Adrenal gland (tissue), 12 donors: ENCODE measurements around the gene CCL17. TPM values are rescaled to one million over a fixed set of nuclear protein-coding genes. Genes with fewer than 3 reads are reported as not detected.

Experiments used
- DNase-seq, 7 donors: peaks; one replicate each; pipeline ENCODE4 v3.0.0-alpha.2; 2019 to 2020
- H3K27ac ChIP-seq, 5 donors: fragments of 200-600 bp; sonication (generic) in 4 of 5; 1 replicate in 3 of 5; 2 replicates in 2 of 5; pipeline versions ENCODE4 v1.5.1 to v1.8.0; 2016 to 2020; ENCODE audit warnings: mild to moderate bottlenecking in 1 of 5
- H3K27me3 ChIP-seq: fragments of 200-600 bp; 2 replicates; pipeline ENCODE4 v1.8.0; 2021
- H3K36me3 ChIP-seq, 2 donors: fragments of 200-600 bp; replicated peaks in 1 of 2; 1 replicate in 1 of 2; 2 replicates in 1 of 2; pipeline versions ENCODE4 v1.5.1 to v1.8.0; 2018 to 2022
- H3K4me1 ChIP-seq, 2 donors: fragments of 200-600 bp; replicated peaks in 1 of 2; 1 replicate in 1 of 2; 2 replicates in 1 of 2; pipeline versions ENCODE4 v1.5.1 to v1.8.0; 2018 to 2021
- H3K4me3 ChIP-seq, 4 donors: fragments of 200-600 bp; sonication (generic) in 3 of 4; one replicate each; pipeline ENCODE4 v1.5.1; 2016 to 2018
- H3K9me3 ChIP-seq, 3 donors: fragments of 200-600 bp; sonication (generic) in 1 of 3; replicated peaks in 1 of 3; 1 replicate in 2 of 3; 2 replicates in 1 of 3; pipeline versions ENCODE4 v1.5.1 to v1.8.0; 2016 to 2021
- POLR2A ChIP-seq, 2 donors: fragments of 450-650 bp; IDR thresholded peaks; one replicate each; pipeline ENCODE4 v1.6.1; 2017; ENCODE audit warnings: antibody characterized with exemption in 2 of 2, mild to moderate bottlenecking in 2 of 2, moderate library complexity in 1 of 2
- WGBS, 4 donors: extraction: QIAGEN DNeasy Blood & Tissue Kit in 2 of 4; methylation state at CpG; one replicate each; pipeline versions ENCODE4 v1.1.5 to v1.1.7; 2013 to 2017; 5-methylcytosine and 5-hydroxymethylcytosine counted together
- intact Hi-C, 2 donors: fragments of 100-400 bp; cut with DNase I; formaldehyde crosslinking; loops; one replicate each; pipeline versions ENCODE4 v1.14.1 to v1.15.0; 2022 to 2023
- polyA plus RNA-seq, 3 donors: library from polyadenylated mRNA; stranded (reverse); fragments of 200-250 nt in 2 of 3; fragments of 350-450 nt in 1 of 3; fragmentation: Illumina TruSeq in 1 of 3; extraction: RNeasy Lipid Tissue Mini Kit (QIAGEN cat#74804) in 1 of 3; gene quantifications; one replicate each; pipeline ENCODE4 v1.2.3, GENCODE V29; 2013 to 2014
- total RNA-seq, 9 donors: library from RNA; depleted of rRNA in 4 of 9; stranded (reverse); fragments of >200 nt in 4 of 9; fragments of 120-200 nt in 1 of 9; fragmentation: NEBNext Ultra II Directional in 1 of 9; extraction: Animal tissue kit (Norgen Biotek cat#: 25700) in 1 of 9; gene quantifications; one replicate each; pipeline versions ENCODE4 v1.1.0 to v1.2.4, GENCODE V29; 2013 to 2023
- TF ChIP-seq, protein P1 (sequence below), 6 experiments: fragments of 450-650 bp in 4 of 6; fragments of 200-600 bp in 2 of 6; sonication (generic) in 1 of 6; IDR thresholded peaks; 1 replicate in 5 of 6; 2 replicates in 1 of 6; pipeline versions ENCODE4 v1.5.1 to v1.8.0; 2016 to 2021; ENCODE audit warnings: antibody characterized with exemption in 6 of 6, mild to moderate bottlenecking in 2 of 6, moderate library complexity in 1 of 6
- donor health status: healthy with polysubstance abuse.
- donor health status: Bipolar disorder and iron deficiency.
- donor health status: DM: yes; HTN: yes; CAD: no.
- donor health status: DM: no; HTN: no; CAD: no.
- donor health status: DM: no; HTN: no; CAD: no.
- donor health status: DM: yes; HTN: yes; CAD: no.

Gene CCL17
- total and polyA plus RNA-seq, 12 donors = not detected

DNA sequence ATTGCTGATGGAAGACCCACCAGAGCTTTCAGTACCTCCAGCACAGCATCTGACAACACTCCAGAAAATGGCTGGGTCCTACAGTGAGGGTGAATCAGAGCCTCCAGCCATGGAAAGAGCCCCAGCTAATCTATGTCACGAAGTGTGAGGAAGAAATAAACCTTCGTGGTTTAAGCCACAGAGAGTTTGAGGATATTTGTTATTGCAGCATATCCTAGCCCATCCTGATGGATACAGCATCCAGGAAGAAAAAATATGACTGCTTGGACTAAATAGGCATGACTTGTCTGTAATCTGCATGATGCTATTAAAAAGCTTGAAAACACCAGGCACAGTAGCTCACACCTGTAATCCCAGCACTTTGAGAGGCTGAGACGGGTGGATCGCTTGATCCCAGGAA, 13.3 kb upstream of the CCL17 start:
- no peaks in the 10 kb centered on the region for H3K36me3 ChIP-seq
- H3K4me3 ChIP-seq = no peak overlapping the region
- DNase-seq = no peak
- no peaks in the 10 kb centered on the region for H3K9me3 ChIP-seq
- no peak for TF ChIP-seq POLR2A (IDR thresholded peaks at IDR 0.05)
- TF ChIP-seq, protein P1, sequence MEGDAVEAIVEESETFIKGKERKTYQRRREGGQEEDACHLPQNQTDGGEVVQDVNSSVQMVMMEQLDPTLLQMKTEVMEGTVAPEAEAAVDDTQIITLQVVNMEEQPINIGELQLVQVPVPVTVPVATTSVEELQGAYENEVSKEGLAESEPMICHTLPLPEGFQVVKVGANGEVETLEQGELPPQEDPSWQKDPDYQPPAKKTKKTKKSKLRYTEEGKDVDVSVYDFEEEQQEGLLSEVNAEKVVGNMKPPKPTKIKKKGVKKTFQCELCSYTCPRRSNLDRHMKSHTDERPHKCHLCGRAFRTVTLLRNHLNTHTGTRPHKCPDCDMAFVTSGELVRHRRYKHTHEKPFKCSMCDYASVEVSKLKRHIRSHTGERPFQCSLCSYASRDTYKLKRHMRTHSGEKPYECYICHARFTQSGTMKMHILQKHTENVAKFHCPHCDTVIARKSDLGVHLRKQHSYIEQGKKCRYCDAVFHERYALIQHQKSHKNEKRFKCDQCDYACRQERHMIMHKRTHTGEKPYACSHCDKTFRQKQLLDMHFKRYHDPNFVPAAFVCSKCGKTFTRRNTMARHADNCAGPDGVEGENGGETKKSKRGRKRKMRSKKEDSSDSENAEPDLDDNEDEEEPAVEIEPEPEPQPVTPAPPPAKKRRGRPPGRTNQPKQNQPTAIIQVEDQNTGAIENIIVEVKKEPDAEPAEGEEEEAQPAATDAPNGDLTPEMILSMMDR (IDR thresholded peaks at IDR 0.05) = no peak
- intact Hi-C loops = no loop called here
- H3K27ac ChIP-seq = no peak overlapping the region
- 69 to 88% (median 79%) methylated on average over 4 of the region's 4 CpGs for WGBS, 4 donors
- H3K27me3 ChIP-seq = no peaks in the 10 kb centered on the region
- H3K4me1 ChIP-seq = peaks cover 0 to 3% of the 10 kb centered on the region in 2 donors

DNA sequence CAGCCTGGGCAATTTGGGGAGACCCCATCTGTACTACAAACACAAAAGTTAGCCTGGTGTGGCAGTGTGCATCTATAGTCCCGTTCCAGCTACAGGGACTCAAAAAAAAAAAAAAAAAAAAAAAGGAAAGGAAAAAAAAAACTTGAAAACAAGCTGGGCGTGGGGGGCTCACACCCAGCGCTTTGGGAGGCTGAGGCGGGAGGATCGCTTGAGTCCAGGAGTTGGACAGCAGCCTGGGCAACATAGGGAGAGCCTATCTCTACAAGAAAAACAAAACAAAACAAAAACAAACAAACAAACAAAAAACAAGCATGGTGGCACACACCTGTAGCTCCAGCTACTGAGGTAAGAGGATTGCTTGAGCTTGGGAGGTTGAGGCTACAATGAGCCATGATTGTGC, 12.9 kb upstream of the CCL17 start:
- no peaks in the 10 kb centered on the region for H3K9me3 ChIP-seq
- no peak for DNase-seq
- no peak overlapping the region for H3K4me3 ChIP-seq
- H3K36me3 ChIP-seq = no peaks in the 10 kb centered on the region
- intact Hi-C loops = no loop called here
- no peaks in the 10 kb centered on the region for H3K27me3 ChIP-seq
- 86 to 92% (median 91%) methylated on average over 5 of the region's 5 CpGs for WGBS, 4 donors
- H3K27ac ChIP-seq = no peak overlapping the region
- H3K4me1 ChIP-seq = peaks cover 0 to 1% of the 10 kb centered on the region in 2 donors
- TF ChIP-seq POLR2A (IDR thresholded peaks at IDR 0.05) = no peak
- TF ChIP-seq, protein P1 (IDR thresholded peaks at IDR 0.05) = no peak

- TF ChIP-seq, protein P1 (IDR thresholded peaks at IDR 0.05) = no peak
- no peak for TF ChIP-seq POLR2A (IDR thresholded peaks at IDR 0.05)
- Histone ChIP-seq H3K9me3 (no peaks in the 10 kb centered on the region), H3K27me3 (no peaks in the 10 kb centered on the region), H3K27ac (no peak overlapping the region), H3K36me3 (no peaks in the 10 kb centered on the region), H3K4me1 (no peaks in the 10 kb centered on the region), H3K4me3 (no peak overlapping the region)
- WGBS, 4 donors = 75 to 100% (median 93%) methylated on average over 1 of the region's 1 CpG
- no peak for DNase-seq
- intact Hi-C loops = no loop called here
Observed at GRCh38 chr16:57392694-57393093, 11.9 kb upstream of the CCL17 start.

DNA sequence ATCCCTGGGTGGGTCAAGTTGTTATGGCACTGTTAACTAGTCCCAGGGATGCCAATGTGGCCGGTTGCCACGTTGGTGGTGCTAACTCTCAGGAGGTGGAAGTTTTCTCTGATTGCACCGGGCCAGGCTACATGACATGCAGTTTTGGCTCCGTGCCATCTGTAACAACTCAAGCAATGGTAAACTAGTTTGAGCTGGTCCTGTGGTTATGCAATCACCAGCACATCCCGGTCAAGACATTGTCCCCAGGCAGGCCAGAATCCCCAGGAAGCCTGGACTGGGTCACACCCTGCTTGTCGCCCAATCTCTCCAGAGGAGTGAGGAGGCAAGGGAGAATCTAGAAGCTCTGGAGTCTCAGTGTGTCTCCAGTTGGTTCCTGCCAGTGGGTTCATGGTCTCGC, 10.1 kb upstream of the CCL17 start:
- Histone ChIP-seq H3K27ac (no peak overlapping the region), H3K4me1 (no peaks in the 10 kb centered on the region), H3K4me3 (no peak overlapping the region), H3K27me3 (no peaks in the 10 kb centered on the region), H3K36me3 (no peaks in the 10 kb centered on the region), H3K9me3 (no peaks in the 10 kb centered on the region)
- DNase-seq = peak in 4 of 7 donors; percentile 31 to 47 (median 40)
- 51 to 69% (median 55%) methylated on average over 4 to 7 of the region's 7 CpGs for WGBS, 4 donors
- intact Hi-C loops = no loop called here
- TF ChIP-seq, protein P1 (IDR thresholded peaks at IDR 0.05) = no peak
- no peak for TF ChIP-seq POLR2A (IDR thresholded peaks at IDR 0.05)
